ENCODE measurements around the gene CRHR2. TPM values are rescaled to one million over a fixed set of nuclear protein-coding genes. Genes with fewer than 3 reads are reported as not detected.

CRHR2 gene
- polyA plus RNA-seq, 2 of the 4 experiments (the other 2 are of a cell fraction): not detected

- DNase-seq (ENCODE audit: low read depth in 1 of 2, low spot score in 1 of 2): no peak
- 15% methylated on average over 5 of the region's 5 CpGs for WGBS (ENCODE audit: missing lambda C conversion rate)
- no peak overlapping the region for H3K27ac ChIP-seq
- ATAC-seq: no peak
- POLR2A ChIA-PET: no interaction called here
- peaks cover 12% of the 10 kb centered on the region; the same call in 2 of the 3 replicates for H3K4me1 ChIP-seq
- no peak overlapping the region for H3K4me3 ChIP-seq
- no peak for FAIRE-seq
- H3K9me3 ChIP-seq: no peaks in the 10 kb centered on the region
- CTCF ChIA-PET: interaction anchor here (1.2 to 3.6 kb wide), 7 partner anchors 8 to 56 kb away, joined by 3 to 19 read pairs (median 4); no protein-coding TSS in a partner anchor
- no peak overlapping the region for H3K4me2 ChIP-seq
- TF ChIP-seq EHF (CRISPR knock-in tag; IDR thresholded peaks at IDR 0.05): no peak
- TF ChIP-seq ZNF302 (CRISPR knock-in tag; IDR thresholded peaks at IDR 0.05): no peak
- TF ChIP-seq EP300 (IDR thresholded peaks at IDR 0.05): no peak
- TF ChIP-seq, protein P1, sequence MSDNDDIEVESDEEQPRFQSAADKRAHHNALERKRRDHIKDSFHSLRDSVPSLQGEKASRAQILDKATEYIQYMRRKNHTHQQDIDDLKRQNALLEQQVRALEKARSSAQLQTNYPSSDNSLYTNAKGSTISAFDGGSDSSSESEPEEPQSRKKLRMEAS (IDR thresholded peaks at IDR 0.05): no peak
- TF ChIP-seq FOXS1 (CRISPR knock-in tag; IDR thresholded peaks at IDR 0.05): no peak
- no peak for TF ChIP-seq EHMT2 (IDR thresholded peaks at IDR 0.05; ENCODE audit: low read depth)
- TF ChIP-seq JUN (IDR thresholded peaks at IDR 0.05): no peak
- no peak for TF ChIP-seq RAD21 (conservative IDR thresholded peaks at IDR 0.05 in 1 of 2, IDR thresholded peaks at IDR 0.05 in 1 of 2)
- no peak for TF ChIP-seq HEYL (CRISPR knock-in tag; IDR thresholded peaks at IDR 0.05)
- TF ChIP-seq CEBPB (IDR thresholded peaks at IDR 0.05): no peak
- no peak for TF ChIP-seq TP53 (CRISPR knock-in tag; IDR thresholded peaks at IDR 0.05)
- no peak for TF ChIP-seq MAFK (IDR thresholded peaks at IDR 0.05; ENCODE audit: partially characterized antibody)
- no peak for TF ChIP-seq HOXA7 (CRISPR knock-in tag; IDR thresholded peaks at IDR 0.05)
- TF ChIP-seq HMGXB4 (CRISPR knock-in tag; IDR thresholded peaks at IDR 0.05; ENCODE audit: borderline replicate concordance): no peak
- TF ChIP-seq HDAC2 (IDR thresholded peaks at IDR 0.05): no peak
- TF ChIP-seq, protein P2, sequence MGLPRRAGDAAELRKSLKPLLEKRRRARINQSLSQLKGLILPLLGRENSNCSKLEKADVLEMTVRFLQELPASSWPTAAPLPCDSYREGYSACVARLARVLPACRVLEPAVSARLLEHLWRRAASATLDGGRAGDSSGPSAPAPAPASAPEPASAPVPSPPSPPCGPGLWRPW (IDR thresholded peaks at IDR 0.05): no peak
- TF ChIP-seq RNF2 (IDR thresholded peaks at IDR 0.05; ENCODE audit: borderline replicate concordance, low read depth): no peak
- no peak for TF ChIP-seq ZFP36 (IDR thresholded peaks at IDR 0.05; ENCODE audit: borderline replicate concordance, partially characterized antibody)
- TF ChIP-seq KDM1A (IDR thresholded peaks at IDR 0.05; ENCODE audit: low read depth): no peak
- no peak for TF ChIP-seq ESRRA (IDR thresholded peaks at IDR 0.05; ENCODE audit: borderline replicate concordance, low read length)
Measured at GRCh38 chr7:30683306-30683705, 1.1 kb upstream of the CRHR2 start.

DNA sequence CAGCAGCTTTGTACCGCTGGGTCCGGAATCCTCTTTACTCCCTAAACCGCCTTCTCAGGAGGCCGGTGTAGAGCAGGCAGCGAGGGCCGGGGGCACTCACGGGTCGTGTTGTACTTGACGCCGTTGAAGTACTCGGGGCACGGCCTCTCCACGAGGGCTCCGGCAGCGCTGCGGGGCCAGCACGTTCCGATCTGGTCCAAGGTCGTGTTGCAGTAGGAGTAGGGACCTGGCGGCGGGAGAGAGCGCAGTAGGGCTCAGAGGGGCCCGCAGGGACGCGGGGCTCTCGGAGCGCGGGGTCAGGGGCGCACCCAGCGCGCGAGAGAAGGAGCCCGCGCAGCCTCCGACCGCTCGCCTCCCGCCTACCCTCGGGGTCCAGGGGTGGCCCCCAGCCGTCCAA, 443 bp downstream of the CRHR2 start:
- FAIRE-seq (no peak), ATAC-seq (peak; percentile 1 to 54; a peak in 3 of 6 replicates), DNase-seq (ENCODE audit: low read depth in 1 of 2, low spot score in 1 of 2) (no peak)
- 25% methylated on average over 20 of the region's 40 CpGs for WGBS (ENCODE audit: missing lambda C conversion rate)
- Histone ChIP-seq H3K4me3 (peak overlapping the region; percentile 55), H3K4me2 (peak overlapping the region; percentile 100), H3K9me3 (no peaks in the 10 kb centered on the region), H3K4me1 (peaks cover 12% of the 10 kb centered on the region; the same call in 2 of the 3 replicates), H3K27ac (peak overlapping the region in 1 of 2 experiments; percentile 14; a peak in 2 of 6 replicates)
- CTCF ChIA-PET: interaction anchor here (0.8 to 3.6 kb wide), 8 partner anchors 8 to 71 kb away, joined by 3 to 19 read pairs (median 3); partner anchors contain the start of gene INMT
- POLR2A ChIA-PET: no interaction called here
- TF ChIP-seq, protein P3, sequence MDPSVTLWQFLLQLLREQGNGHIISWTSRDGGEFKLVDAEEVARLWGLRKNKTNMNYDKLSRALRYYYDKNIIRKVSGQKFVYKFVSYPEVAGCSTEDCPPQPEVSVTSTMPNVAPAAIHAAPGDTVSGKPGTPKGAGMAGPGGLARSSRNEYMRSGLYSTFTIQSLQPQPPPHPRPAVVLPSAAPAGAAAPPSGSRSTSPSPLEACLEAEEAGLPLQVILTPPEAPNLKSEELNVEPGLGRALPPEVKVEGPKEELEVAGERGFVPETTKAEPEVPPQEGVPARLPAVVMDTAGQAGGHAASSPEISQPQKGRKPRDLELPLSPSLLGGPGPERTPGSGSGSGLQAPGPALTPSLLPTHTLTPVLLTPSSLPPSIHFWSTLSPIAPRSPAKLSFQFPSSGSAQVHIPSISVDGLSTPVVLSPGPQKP (IDR thresholded peaks at IDR 0.05; ENCODE audit: low read depth, low read length): no peak
- TF ChIP-seq SREBF2 (IDR thresholded peaks at IDR 0.05): no peak
- TF ChIP-seq, protein P4, sequence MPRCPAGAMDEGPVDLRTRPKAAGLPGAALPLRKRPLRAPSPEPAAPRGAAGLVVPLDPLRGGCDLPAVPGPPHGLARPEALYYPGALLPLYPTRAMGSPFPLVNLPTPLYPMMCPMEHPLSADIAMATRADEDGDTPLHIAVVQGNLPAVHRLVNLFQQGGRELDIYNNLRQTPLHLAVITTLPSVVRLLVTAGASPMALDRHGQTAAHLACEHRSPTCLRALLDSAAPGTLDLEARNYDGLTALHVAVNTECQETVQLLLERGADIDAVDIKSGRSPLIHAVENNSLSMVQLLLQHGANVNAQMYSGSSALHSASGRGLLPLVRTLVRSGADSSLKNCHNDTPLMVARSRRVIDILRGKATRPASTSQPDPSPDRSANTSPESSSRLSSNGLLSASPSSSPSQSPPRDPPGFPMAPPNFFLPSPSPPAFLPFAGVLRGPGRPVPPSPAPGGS (IDR thresholded peaks at IDR 0.05): no peak
- no peak for TF ChIP-seq CTCF (IDR thresholded peaks at IDR 0.05)

Measured in A549 (cell line).